Upper lobe of right lung (tissue), 1 donor: ENCODE measurements around the gene SLC48A1. TPM values are rescaled to one million over a fixed set of nuclear protein-coding genes. Genes with fewer than 3 reads are reported as not detected.
A peak's percentile ranks its signal among the peaks of the same experiment; 100 is the strongest.

ENCODE experiments used
- ATAC-seq: fragments of 200-7000 bp; cut with Tn5 transposase; one replicate; pipeline ENCODE4 v1.9.1; 2020; ENCODE audit warnings: mild to moderate bottlenecking, moderate library complexity
- DNase-seq: peaks from one replicate; pipeline ENCODE4 v3.0.0-alpha.2; 2020
- H3K27ac ChIP-seq: fragments of 200-600 bp; one replicate; pipeline ENCODE4 v1.8.0; 2022
- H3K27me3 ChIP-seq: fragments of 200-600 bp; one replicate; pipeline ENCODE4 v1.8.0; 2022; ENCODE audit warnings: mild to moderate bottlenecking
- H3K36me3 ChIP-seq: fragments of 200-600 bp; one replicate; pipeline ENCODE4 v1.8.0; 2022
- H3K4me1 ChIP-seq: fragments of 200-600 bp; one replicate; pipeline ENCODE4 v1.8.0; 2022
- H3K4me3 ChIP-seq: fragments of 200-600 bp; one replicate; pipeline ENCODE4 v1.8.0; 2022; ENCODE audit warnings: mild to moderate bottlenecking
- H3K9me3 ChIP-seq: fragments of 200-600 bp; one replicate; pipeline ENCODE4 v1.8.0; 2022
- intact Hi-C: fragments of 100-400 bp; cut with DNase I; formaldehyde crosslinking; loops from one replicate; pipeline ENCODE4 v1.11.0; 2022
- total RNA-seq: library from RNA; stranded (reverse); fragmentation: NEBNext Ultra II Directional; extraction: Animal tissue kit (Norgen Biotek cat#: 25700); gene quantifications from one replicate; pipeline ENCODE4 v1.2.1, GENCODE V29; 2021
- TF ChIP-seq, protein P1 (sequence below): fragments of 200-600 bp; IDR thresholded peaks from one replicate; pipeline ENCODE4 v1.8.0; 2022; ENCODE audit warnings: antibody characterized with exemption
- donor health status: DM: no; HTN: yes; CAD: no; lungs with severe emphysema.

The SLC48A1 gene
- total RNA-seq, 1 donor from 2014 or later, result 40.9 TPM

DNA sequence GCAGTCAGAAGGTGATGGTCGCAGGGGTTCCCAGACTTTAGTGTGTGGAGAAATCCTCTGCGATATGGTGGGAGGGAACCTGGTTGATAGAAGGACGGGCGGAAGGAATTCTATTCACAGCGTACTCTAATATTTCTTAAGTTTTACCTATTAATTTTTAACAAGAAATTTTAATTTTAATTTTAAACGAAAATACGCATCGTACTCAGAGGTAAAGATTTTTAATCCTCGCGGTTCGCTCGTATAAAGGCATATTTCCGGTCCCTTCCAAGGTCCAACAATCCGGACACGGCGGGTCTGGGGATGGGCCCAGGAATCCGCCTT lies 338 bp upstream of the SLC48A1 start:
- Histone ChIP-seq H3K4me1 (peaks cover 51% of the 10 kb centered on the region), H3K36me3 (no peaks in the 10 kb centered on the region), H3K27me3 (no peaks in the 10 kb centered on the region), H3K9me3 (no peaks in the 10 kb centered on the region), H3K4me3 (peak overlapping the region; percentile 93), H3K27ac (peak overlapping the region; percentile 80)
- intact Hi-C loops, result no loop called here
- DNase-seq (no peak), ATAC-seq (no peak)
- TF ChIP-seq, protein P1, sequence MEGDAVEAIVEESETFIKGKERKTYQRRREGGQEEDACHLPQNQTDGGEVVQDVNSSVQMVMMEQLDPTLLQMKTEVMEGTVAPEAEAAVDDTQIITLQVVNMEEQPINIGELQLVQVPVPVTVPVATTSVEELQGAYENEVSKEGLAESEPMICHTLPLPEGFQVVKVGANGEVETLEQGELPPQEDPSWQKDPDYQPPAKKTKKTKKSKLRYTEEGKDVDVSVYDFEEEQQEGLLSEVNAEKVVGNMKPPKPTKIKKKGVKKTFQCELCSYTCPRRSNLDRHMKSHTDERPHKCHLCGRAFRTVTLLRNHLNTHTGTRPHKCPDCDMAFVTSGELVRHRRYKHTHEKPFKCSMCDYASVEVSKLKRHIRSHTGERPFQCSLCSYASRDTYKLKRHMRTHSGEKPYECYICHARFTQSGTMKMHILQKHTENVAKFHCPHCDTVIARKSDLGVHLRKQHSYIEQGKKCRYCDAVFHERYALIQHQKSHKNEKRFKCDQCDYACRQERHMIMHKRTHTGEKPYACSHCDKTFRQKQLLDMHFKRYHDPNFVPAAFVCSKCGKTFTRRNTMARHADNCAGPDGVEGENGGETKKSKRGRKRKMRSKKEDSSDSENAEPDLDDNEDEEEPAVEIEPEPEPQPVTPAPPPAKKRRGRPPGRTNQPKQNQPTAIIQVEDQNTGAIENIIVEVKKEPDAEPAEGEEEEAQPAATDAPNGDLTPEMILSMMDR, result no peak

DNA sequence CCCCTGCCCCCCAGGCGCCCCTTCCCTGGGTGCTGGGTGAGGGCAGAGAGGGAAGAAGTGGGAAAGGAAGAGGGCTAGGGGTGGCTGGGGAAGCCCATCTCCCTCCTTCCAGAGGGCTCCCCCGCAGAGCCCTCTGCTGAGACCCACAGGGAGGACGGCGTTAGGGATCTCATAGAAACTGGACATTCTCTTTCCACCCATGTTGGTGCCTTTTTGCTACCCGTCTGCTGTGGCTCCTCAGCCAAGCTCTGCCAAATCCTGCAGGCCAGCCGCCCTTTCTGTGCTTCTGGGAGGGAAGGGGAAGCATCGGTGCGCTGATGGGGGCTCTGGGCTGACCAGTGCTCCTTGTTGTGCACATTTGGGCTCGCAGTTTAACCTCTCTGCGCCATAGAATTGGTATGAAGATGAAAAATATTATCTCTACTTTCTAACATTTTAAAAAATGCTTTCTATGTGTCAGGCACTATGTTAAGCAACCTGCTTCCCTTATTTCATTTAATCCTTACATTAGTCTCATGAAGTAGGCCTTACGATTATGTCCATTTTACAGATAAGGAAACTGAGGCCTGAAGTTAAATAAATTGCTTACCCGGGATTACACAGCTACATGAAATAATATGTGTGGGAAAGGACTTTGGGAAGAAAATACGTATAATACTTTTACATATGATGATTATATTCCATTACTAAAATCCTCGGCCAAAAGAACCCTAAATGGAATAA lies 981 bp downstream of the SLC48A1 start:
- intact Hi-C loops, result no loop called here
- Histone ChIP-seq H3K36me3 (no peaks in the 10 kb centered on the region), H3K4me3 (peak overlapping the region; percentile 93), H3K27ac (peak overlapping the region; percentile 81), H3K4me1 (peaks cover 63% of the 10 kb centered on the region), H3K27me3 (no peaks in the 10 kb centered on the region), H3K9me3 (no peaks in the 10 kb centered on the region)
- ATAC-seq (no peak), DNase-seq (no peak)
- TF ChIP-seq, protein P1, result no peak

DNA sequence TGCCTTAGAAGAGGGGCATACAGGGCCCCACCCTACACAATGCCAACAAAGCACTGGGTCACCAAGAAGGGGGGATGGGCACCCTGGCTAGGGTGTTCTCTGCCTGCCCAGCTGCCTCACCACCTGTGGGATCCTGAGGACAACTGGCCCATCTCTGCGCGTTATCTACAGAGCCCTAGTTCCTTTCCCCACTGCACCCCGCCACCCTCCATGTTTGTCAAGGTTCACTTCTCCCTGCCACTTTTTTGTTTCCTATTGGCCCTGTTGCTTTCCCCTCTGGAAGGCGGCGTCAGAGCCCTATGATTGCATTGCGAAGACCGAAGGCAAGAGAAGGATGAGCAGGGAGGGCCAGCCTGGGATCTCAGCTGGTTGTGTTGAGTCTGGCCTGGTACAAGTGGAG lies 1.6 kb downstream of the SLC48A1 start:
- H3K9me3 ChIP-seq, result no peaks in the 10 kb centered on the region
- peak overlapping the region; percentile 52 for H3K27ac ChIP-seq
- H3K4me1 ChIP-seq, result peaks cover 64% of the 10 kb centered on the region

DNA sequence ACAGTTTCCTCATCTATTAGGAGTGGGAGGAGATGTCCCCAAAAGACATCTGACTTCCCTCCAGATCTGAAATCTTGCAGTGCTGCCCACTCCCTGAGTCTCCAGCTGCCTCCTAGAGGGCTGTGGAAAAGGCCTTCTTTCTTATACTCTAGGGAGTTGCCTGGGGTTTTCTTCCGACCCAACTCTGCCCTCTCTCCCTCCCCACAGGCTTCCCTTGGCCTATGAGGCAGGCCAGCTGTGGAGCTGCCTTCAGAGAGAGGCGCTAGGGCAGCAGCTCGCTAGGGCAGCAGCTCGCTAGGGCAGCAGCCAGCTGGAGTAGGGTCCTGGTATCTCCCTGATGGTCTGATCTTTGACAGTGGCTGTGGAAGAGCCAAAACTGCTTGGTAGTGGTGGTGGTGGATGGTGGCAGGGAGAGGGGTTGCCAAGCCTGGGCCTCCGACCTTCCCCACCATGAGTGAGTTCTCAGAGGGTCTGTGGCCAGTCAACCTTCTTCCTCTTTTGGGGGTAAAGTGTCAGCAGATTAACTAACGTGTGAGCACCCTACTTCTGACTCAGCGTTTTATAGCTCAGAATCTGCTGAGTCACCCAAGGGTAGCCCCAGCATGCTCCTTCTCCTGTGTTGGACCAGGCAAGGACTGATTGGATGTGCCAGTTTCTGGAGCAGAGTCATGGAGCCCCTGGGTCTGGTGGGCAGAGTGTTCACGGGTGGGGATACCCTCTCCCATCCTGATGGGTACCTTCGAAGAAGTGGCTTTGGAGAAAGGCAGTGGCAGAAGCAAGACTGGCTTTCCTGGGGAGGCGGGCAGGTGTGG lies 2.3 kb downstream of the SLC48A1 start:
- H3K4me3 ChIP-seq, result no peak overlapping the region
- intact Hi-C loops, result loop anchor here (5.0 kb wide), 1 partner anchor 58 kb away; no protein-coding TSS in a partner anchor
- H3K27ac ChIP-seq, result peak overlapping the region; percentile 52
- H3K27me3 ChIP-seq, result no peaks in the 10 kb centered on the region
- no peaks in the 10 kb centered on the region for H3K36me3 ChIP-seq
- H3K9me3 ChIP-seq, result no peaks in the 10 kb centered on the region
- ATAC-seq (no peak), DNase-seq (peak; percentile 66)
- TF ChIP-seq, protein P1, result no peak
- H3K4me1 ChIP-seq, result peaks cover 59% of the 10 kb centered on the region

More for the DNA sequence above, 1.6 kb downstream of the SLC48A1 start:
- H3K36me3 ChIP-seq, result no peaks in the 10 kb centered on the region
- no peaks in the 10 kb centered on the region for H3K27me3 ChIP-seq
- no peak for ATAC-seq
- intact Hi-C loops, result loop anchor here (5.0 kb wide), 1 partner anchor 57 kb away; no protein-coding TSS in a partner anchor
- H3K4me3 ChIP-seq, result peak overlapping the region; percentile 93
- TF ChIP-seq, protein P1, result no peak
- no peak for DNase-seq

DNA sequence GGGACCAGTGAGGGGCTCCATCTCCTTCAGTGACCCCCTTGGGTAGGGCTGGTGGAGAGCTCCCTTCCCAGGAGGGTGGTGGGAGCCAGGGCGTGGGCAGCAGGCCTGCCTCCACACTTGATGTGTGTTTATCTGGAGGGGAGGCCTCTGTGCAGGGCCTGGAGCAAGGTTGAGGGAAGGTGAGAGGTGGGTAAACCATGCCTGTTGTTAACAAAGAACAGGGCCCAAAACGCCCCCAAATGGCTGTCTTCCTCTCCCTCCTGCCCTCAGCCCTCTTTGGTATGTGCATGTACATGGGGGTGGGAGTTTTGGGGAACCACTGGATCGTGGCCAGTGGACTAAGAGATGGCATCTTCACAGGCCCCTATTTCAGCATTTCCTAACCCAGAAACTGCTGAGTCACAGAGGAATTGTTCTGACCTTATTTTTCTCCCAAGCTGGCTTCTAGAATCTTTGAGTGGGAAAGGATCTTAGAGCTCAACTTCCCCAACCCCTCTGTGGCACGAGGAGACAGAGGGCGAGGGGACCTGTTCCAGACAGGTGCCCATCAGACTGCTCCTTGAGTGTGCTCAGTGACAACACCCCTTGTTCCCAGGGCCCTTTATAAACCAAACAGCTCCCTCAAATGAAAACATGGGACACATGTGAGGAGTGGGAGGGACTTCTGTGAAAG lies 3.6 kb downstream of the SLC48A1 start:
- Histone ChIP-seq H3K27me3 (no peaks in the 10 kb centered on the region), H3K4me3 (no peak overlapping the region), H3K4me1 (peaks cover 53% of the 10 kb centered on the region), H3K9me3 (no peaks in the 10 kb centered on the region), H3K27ac (peak overlapping the region; percentile 52), H3K36me3 (peaks cover 3% of the 10 kb centered on the region)
- no peak for DNase-seq
- TF ChIP-seq, protein P1, result no peak
- intact Hi-C loops, result loop anchor here (5.0 kb wide), 1 partner anchor 59 kb away; no protein-coding TSS in a partner anchor
- no peak for ATAC-seq
